CD8-positive, alpha-beta memory T cell (primary cell): ENCODE results near the gene SMG5. TPM values are rescaled to one million over a fixed set of nuclear protein-coding genes. Genes with fewer than 3 reads are reported as not detected.
"Not testable (repeated sequence)": the region's sequence is repeated elsewhere in the genome, so short reads cannot be mapped to it uniquely, and the experiment has no call there.

ENCODE experiments used
- CTCF ChIA-PET: fragments of 350-600 bp; sonication (Branson Sonifier 250); formaldehyde crosslinking; loops from one replicate; lab custom pipeline; 2021; ENCODE audit warnings: antibody characterized with exemption; lab: Charles Lee
- POLR2A ChIA-PET: fragments of 350-600 bp; sonication (Branson Sonifier 250); formaldehyde crosslinking; loops from one replicate; lab custom pipeline; 2021; ENCODE audit warnings: antibody characterized with exemption; lab: Charles Lee
- DNase-seq, 5 donors: peaks; one replicate each; pipeline versions ENCODE4 v3.0.0 to v3.0.0-alpha.2; 2020 to 2022; ENCODE audit warnings: mixed read lengths in 1 of 5
- H3K27ac ChIP-seq: one replicate; pipeline ENCODE4 v1.7.0; 2013; ENCODE audit warnings: low read depth, mild to moderate bottlenecking, low read length, moderate library complexity
- H3K27me3 ChIP-seq: 2 replicates; pipeline ENCODE4 v1.7.0; 2013; ENCODE audit warnings: low read length, mild to moderate bottlenecking; ENCODE audit not compliant: insufficient read depth, poor library complexity, severe bottlenecking
- H3K36me3 ChIP-seq: 2 replicates; pipeline ENCODE4 v1.7.0; 2013; ENCODE audit warnings: mild to moderate bottlenecking, low read length, moderate library complexity; ENCODE audit not compliant: insufficient read depth
- H3K4me1 ChIP-seq: 2 replicates; pipeline ENCODE4 v1.7.0; 2013; ENCODE audit warnings: mild to moderate bottlenecking, low read length, moderate library complexity; ENCODE audit not compliant: insufficient read depth
- H3K4me3 ChIP-seq: 2 replicates; pipeline ENCODE4 v1.7.0; 2013; ENCODE audit warnings: mild to moderate bottlenecking, low read length
- H3K9me3 ChIP-seq: 2 replicates; pipeline ENCODE4 v1.7.0; 2013; ENCODE audit warnings: mild to moderate bottlenecking, low read length
- H3K27ac Mint-ChIP-seq, 8 donors: one replicate each; pipeline ENCODE4 v1.8.0; 2020 to 2021; ENCODE audit warnings: mixed read lengths in 8 of 8, mild to moderate bottlenecking in 6 of 8, inconsistent platforms in 3 of 8, moderate library complexity in 3 of 8
- H3K27me3 Mint-ChIP-seq, 2 donors: one replicate each; pipeline ENCODE4 v1.8.0; 2020 to 2021; ENCODE audit warnings: mixed read lengths in 2 of 2, mild to moderate bottlenecking in 1 of 2, moderate library complexity in 1 of 2
- H3K36me3 Mint-ChIP-seq, 3 donors: one replicate each; pipeline ENCODE4 v1.8.0; 2020 to 2021; ENCODE audit warnings: mixed read lengths in 3 of 3, inconsistent platforms in 1 of 3, mild to moderate bottlenecking in 1 of 3
- H3K4me1 Mint-ChIP-seq, 3 donors: one replicate each; pipeline ENCODE4 v1.8.0; 2020 to 2021; ENCODE audit warnings: mixed read lengths in 3 of 3, inconsistent platforms in 1 of 3, mild to moderate bottlenecking in 1 of 3
- H3K4me3 Mint-ChIP-seq, 7 donors: one replicate each; pipeline ENCODE4 v1.8.0; 2020 to 2021; ENCODE audit warnings: mixed read lengths in 7 of 7, mild to moderate bottlenecking in 6 of 7, moderate library complexity in 4 of 7, inconsistent platforms in 2 of 7
- H3K9me3 Mint-ChIP-seq, 5 donors: one replicate each; pipeline ENCODE4 v1.8.0; 2020 to 2022; ENCODE audit warnings: mixed read lengths in 5 of 5, mild to moderate bottlenecking in 3 of 5, moderate library complexity in 2 of 5, inconsistent platforms in 1 of 5
- polyA plus RNA-seq: library from polyadenylated mRNA; unstranded; fragments of 300-500 nt; fragmentation: Illumina TruSeq; gene quantifications from one replicate; pipeline ENCODE4 v1.2.3, GENCODE V29; 2021
- total RNA-seq, 2 experiments: library from RNA; stranded (reverse); gene quantifications; one replicate each; pipeline ENCODE4 v1.2.3, GENCODE V29; 2021

Gene SMG5
- 100 to 1,000 TPM; 110 to 117 TPM for total RNA-seq
- 27.3 TPM for polyA plus RNA-seq

- CTCF ChIA-PET = interaction anchor here (0.8 to 3.6 kb wide), 8 partner anchors 10 to 155 kb away, joined by 3 to 11 read pairs (median 4); no protein-coding TSS in a partner anchor
- no peaks in the 10 kb centered on the region for H3K27me3 Mint-ChIP-seq
- no peaks in the 10 kb centered on the region for H3K9me3 ChIP-seq
These were observed at the start of gene SMG5 for GRCh38 chr1:156282479-156283222. SMG5 (minus strand) TSS chr1:156282825; CDS start chr1:156282680, 145 bp downstream.

GRCh38 chr1:156323179-156323578, 40.6 kb upstream of the SMG5 start:
- H3K4me3 Mint-ChIP-seq, H3K27me3 ChIP-seq, DNase-seq, H3K9me3 Mint-ChIP-seq, H3K4me1 ChIP-seq, H3K27ac ChIP-seq, POLR2A ChIA-PET, H3K9me3 ChIP-seq, H3K4me1 Mint-ChIP-seq, H3K27me3 Mint-ChIP-seq, H3K4me3 ChIP-seq: not testable (repeated sequence)
- CTCF ChIA-PET = interaction anchor here (1.5 kb wide), 1 partner anchor 98 kb away, joined by 4 read pairs; no protein-coding TSS in a partner anchor
- peaks cover 51% of the 10 kb centered on the region for H3K36me3 ChIP-seq
- Mint-ChIP-seq H3K36me3 (peaks cover 6 to 67% (median 7%) of the 10 kb centered on the region in 3 donors), H3K27ac (peak overlapping the region in 1 of 8 donors; percentile 78)

More at GRCh38 chr1:156282479-156283222, at the start of gene SMG5:
- peak within 1 kb of the TSS; percentile 89 to 97 (median 94) for H3K27ac Mint-ChIP-seq
- H3K4me3 Mint-ChIP-seq = peak within 1 kb of the TSS; percentile 91 to 97 (median 95)
- H3K27me3 ChIP-seq = no peaks in the 10 kb centered on the region
- H3K4me1 ChIP-seq = peaks cover 29% of the 10 kb centered on the region
- peaks cover 42 to 51% (median 44%) of the 10 kb centered on the region in 3 donors for H3K4me1 Mint-ChIP-seq
- H3K36me3 Mint-ChIP-seq = peaks cover 0 to 36% (median 0%) of the 10 kb centered on the region in 3 donors
- no peaks in the 10 kb centered on the region for H3K9me3 Mint-ChIP-seq
- peak; percentile 94 to 98 (median 96) for DNase-seq
- peak within 1 kb of the TSS; percentile 92 for H3K4me3 ChIP-seq
- POLR2A ChIA-PET = interaction anchor here (0.6 to 2.5 kb wide), 13 partner anchors 9 to 454 kb away, joined by 3 to 25 read pairs (median 4); partner anchors contain the start of genes GLMP, KHDC4, PMF1 and SLC25A44
- H3K27ac ChIP-seq = peak within 1 kb of the TSS; percentile 74
- H3K36me3 ChIP-seq = peaks cover 13% of the 10 kb centered on the region

DNA sequence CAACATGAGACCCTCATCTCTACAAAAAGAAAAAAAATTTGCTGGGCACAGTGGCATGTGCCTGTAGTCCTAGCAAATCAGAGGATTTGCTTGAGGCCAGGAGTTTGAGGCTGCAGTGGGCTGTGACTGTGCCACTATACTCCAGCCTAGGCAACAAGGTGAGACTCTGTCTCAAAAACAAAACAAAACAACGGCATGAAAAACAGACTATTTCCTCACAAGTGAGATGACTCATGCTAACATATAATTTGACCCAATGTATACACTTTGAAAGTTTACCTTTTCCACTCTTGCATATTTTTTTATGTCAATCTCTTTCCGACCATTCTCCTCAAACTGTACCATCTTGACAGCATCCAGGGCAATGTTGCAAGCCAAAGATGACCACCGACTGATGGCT, 37.9 kb upstream of the SMG5 start:
- no peak for DNase-seq
- Histone ChIP-seq H3K9me3 (no peaks in the 10 kb centered on the region), H3K27ac (no peak overlapping the region), H3K27me3 (no peaks in the 10 kb centered on the region), H3K4me3 (no peak overlapping the region), H3K36me3 (peaks cover 72% of the 10 kb centered on the region), H3K4me1 (no peaks in the 10 kb centered on the region)
- H3K27me3 Mint-ChIP-seq = no peaks in the 10 kb centered on the region
- ChIA-PET CTCF (interaction anchor here (1.4 to 1.5 kb wide), 2 partner anchors 15 to 226 kb away, joined by 3 read pairs; no protein-coding TSS in a partner anchor), POLR2A (no interaction called here)
- H3K9me3 Mint-ChIP-seq = no peaks in the 10 kb centered on the region
- H3K4me3 Mint-ChIP-seq = no peak overlapping the region
- peaks cover 0 to 2% (median 0%) of the 10 kb centered on the region in 3 donors for H3K4me1 Mint-ChIP-seq
- H3K36me3 Mint-ChIP-seq = peaks cover 7 to 81% (median 8%) of the 10 kb centered on the region in 3 donors
- peak overlapping the region in 3 of 8 donors; percentile 18 to 54 (median 50) for H3K27ac Mint-ChIP-seq

- peaks cover 0 to 2% (median 0%) of the 10 kb centered on the region in 3 donors for H3K4me1 Mint-ChIP-seq
- H3K27me3 Mint-ChIP-seq = no peaks in the 10 kb centered on the region
- H3K9me3 Mint-ChIP-seq = no peaks in the 10 kb centered on the region
- POLR2A ChIA-PET = no interaction called here
- Histone ChIP-seq H3K27me3 (no peaks in the 10 kb centered on the region), H3K4me3 (no peak overlapping the region), H3K27ac (no peak overlapping the region), H3K4me1 (no peaks in the 10 kb centered on the region), H3K9me3 (no peaks in the 10 kb centered on the region), H3K36me3 (peaks cover 66% of the 10 kb centered on the region)
- peaks cover 7 to 81% (median 8%) of the 10 kb centered on the region in 3 donors for H3K36me3 Mint-ChIP-seq
- no peak for DNase-seq
- CTCF ChIA-PET = interaction anchor here (0.6 to 1.8 kb wide), 11 partner anchors 9 to 225 kb away, joined by 3 to 5 read pairs (median 3); partner anchors contain the start of gene SMG5
- H3K4me3 Mint-ChIP-seq = no peak overlapping the region
- no peak overlapping the region for H3K27ac Mint-ChIP-seq
These were observed 37.0 kb upstream of the SMG5 start for GRCh38 chr1:156319664-156320063.

- no peaks in the 10 kb centered on the region for H3K27me3 ChIP-seq
- Mint-ChIP-seq H3K4me3 (no peak overlapping the region), H3K27me3 (no peaks in the 10 kb centered on the region), H3K4me1 (peaks cover 0 to 2% (median 0%) of the 10 kb centered on the region in 3 donors), H3K27ac (peak overlapping the region in 1 of 8 donors; percentile 9), H3K36me3 (peaks cover 7 to 89% (median 10%) of the 10 kb centered on the region in 3 donors), H3K9me3 (no peaks in the 10 kb centered on the region)
- DNase-seq = no peak
- no peaks in the 10 kb centered on the region for H3K4me1 ChIP-seq
- H3K36me3 ChIP-seq = peaks cover 51% of the 10 kb centered on the region
- CTCF ChIA-PET = interaction anchor here (1.0 to 1.5 kb wide), 3 partner anchors 9 to 92 kb away, joined by 3 to 4 read pairs (median 3); no protein-coding TSS in a partner anchor
- H3K9me3 ChIP-seq = no peaks in the 10 kb centered on the region
- POLR2A ChIA-PET = interaction anchor here (0.6 kb wide), 1 partner anchor 21 kb away, joined by 3 read pairs; no protein-coding TSS in a partner anchor
- no peak overlapping the region for H3K27ac ChIP-seq
- H3K4me3 ChIP-seq = no peak overlapping the region
These were observed 34.3 kb upstream of the SMG5 start for GRCh38 chr1:156316909-156317308.

- DNase-seq = no peak
These were observed 28.3 kb upstream of the SMG5 start for GRCh38 chr1:156310962-156311361.

GRCh38 chr1:156308078-156308477, 25.5 kb upstream of the SMG5 start:
- H3K36me3 ChIP-seq = peaks cover 31% of the 10 kb centered on the region
- Mint-ChIP-seq H3K4me1 (no peaks in the 10 kb centered on the region), H3K9me3 (no peaks in the 10 kb centered on the region), H3K4me3 (no peak overlapping the region), H3K27me3 (no peaks in the 10 kb centered on the region), H3K27ac (peak overlapping the region in 2 of 8 donors; percentile 16 to 47), H3K36me3 (peaks cover 0 to 62% (median 14%) of the 10 kb centered on the region in 3 donors)
- DNase-seq = no peak
- POLR2A ChIA-PET = no interaction called here
- H3K27ac ChIP-seq = no peak overlapping the region
- H3K4me1 ChIP-seq = no peaks in the 10 kb centered on the region
- CTCF ChIA-PET = interaction anchor here (1.2 kb wide), 1 partner anchor 9 kb away, joined by 3 read pairs; no protein-coding TSS in a partner anchor
- no peaks in the 10 kb centered on the region for H3K27me3 ChIP-seq
- no peak overlapping the region for H3K4me3 ChIP-seq
- no peaks in the 10 kb centered on the region for H3K9me3 ChIP-seq

More at GRCh38 chr1:156310962-156311361, 28.3 kb upstream of the SMG5 start:
- no peak overlapping the region for H3K4me3 Mint-ChIP-seq
- no peaks in the 10 kb centered on the region for H3K9me3 ChIP-seq
- CTCF ChIA-PET = interaction anchor here (1.7 kb wide), 1 partner anchor 8 kb away, joined by 5 read pairs; no protein-coding TSS in a partner anchor
- no peaks in the 10 kb centered on the region for H3K4me1 ChIP-seq
- H3K4me1 Mint-ChIP-seq = no peaks in the 10 kb centered on the region
- POLR2A ChIA-PET = no interaction called here
- H3K27me3 ChIP-seq = no peaks in the 10 kb centered on the region
- H3K27ac Mint-ChIP-seq = peak overlapping the region in 1 of 8 donors; percentile 3
- H3K9me3 Mint-ChIP-seq = no peaks in the 10 kb centered on the region
- H3K27ac ChIP-seq = no peak overlapping the region
- H3K27me3 Mint-ChIP-seq = no peaks in the 10 kb centered on the region
- peaks cover 0 to 79% (median 16%) of the 10 kb centered on the region in 3 donors for H3K36me3 Mint-ChIP-seq
- H3K36me3 ChIP-seq = peaks cover 31% of the 10 kb centered on the region
- no peak overlapping the region for H3K4me3 ChIP-seq
